NCI-H2081 (cell line): Measurements from ENCODE around the gene LRRC3.

Experiments used
- DNase-seq, 2 experiments: peaks; one replicate each; lab custom pipeline; 2025; lab: John Stamatoyannopoulos, UW

The LRRC3 gene

DNA sequence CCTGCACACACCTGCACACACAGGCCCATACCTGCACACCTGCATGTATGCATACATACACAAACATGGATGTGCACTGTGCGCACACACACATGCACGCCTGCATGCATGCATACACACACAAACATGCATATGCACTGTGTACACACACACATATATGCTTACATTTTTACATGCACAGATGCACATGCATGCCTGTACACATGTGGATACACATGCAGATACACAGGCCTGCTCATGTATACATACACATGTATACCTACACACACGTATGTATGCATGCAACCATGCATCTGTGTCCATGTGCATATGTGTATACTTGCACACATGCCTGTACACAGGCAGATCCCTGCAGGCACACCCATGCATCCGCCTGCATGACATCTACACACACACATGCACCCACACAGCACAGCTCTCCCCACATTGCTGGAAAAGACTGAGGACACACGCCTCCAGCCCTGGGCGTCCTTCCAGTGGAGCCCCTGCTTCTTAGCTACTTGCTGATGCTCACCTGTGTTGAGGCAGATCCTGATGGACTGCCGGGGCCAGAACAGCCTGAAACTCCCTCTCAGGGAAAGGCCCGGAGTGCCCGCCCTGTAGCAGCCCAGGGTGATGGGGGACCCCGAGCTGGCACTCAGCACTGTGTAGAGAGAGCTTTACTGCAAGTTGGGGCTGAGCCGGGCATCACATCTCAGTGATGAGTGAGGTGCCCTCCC lies 56.1 kb downstream of the LRRC3 start:
- DNase-seq: no peak
